Stromal cell of bone marrow (primary cell): ENCODE results near the gene CPVL.

Experiments used
- DNase-seq: peaks from one replicate; pipeline ENCODE4 v3.0.0-alpha.2; 2012; ENCODE audit warnings: low read depth

The CPVL gene

DNA sequence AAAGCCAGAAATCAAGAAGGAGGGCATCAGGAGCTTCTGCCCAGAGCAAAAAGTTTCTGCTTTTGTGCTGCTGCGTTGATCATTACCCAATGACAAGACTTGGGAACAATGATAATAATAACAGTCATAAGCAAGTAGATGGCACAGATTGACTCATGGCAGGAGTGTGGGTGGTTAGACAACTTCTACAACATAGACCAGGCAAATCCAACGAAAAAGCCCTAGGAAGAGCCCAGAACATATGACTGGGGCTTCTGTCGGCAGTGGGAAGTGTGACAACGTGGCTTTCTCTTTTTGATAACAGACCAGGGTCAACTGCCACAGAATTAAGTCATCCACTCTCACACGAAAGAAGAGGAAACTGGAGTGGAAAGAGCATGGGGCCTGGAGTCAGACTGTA lies 102.8 kb downstream of the CPVL start:
- DNase-seq: no peak

- DNase-seq: no peak
Measured at GRCh38 chr7:29042824-29043231, 103.5 kb downstream of the CPVL start.

- no peak for DNase-seq
Measured at GRCh38 chr7:29041991-29042390, 104.3 kb downstream of the CPVL start.

DNA sequence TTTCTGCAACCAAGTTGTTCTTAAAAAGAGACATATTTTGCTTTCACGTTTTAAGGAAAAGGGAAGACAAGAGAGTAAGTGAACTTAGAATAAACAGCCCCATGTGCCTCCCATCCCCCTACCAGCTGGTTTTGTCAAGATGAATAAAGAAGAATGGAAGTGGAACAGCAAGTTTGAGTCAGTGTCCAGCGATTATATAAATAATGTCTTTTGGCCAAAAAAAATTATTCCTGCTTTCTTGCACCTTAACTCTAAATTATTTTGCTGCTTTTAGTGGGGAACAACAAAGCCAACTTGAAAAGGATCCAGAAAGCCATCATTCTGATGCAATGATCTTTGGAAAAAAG lies 105.8 kb downstream of the CPVL start:
- DNase-seq: no peak

GRCh38 chr7:29039821-29040578 lies 106.3 kb downstream of the CPVL start:
- DNase-seq: peak; percentile 30

GRCh38 chr7:29038463-29038862 lies 107.9 kb downstream of the CPVL start:
- DNase-seq: no peak

DNA sequence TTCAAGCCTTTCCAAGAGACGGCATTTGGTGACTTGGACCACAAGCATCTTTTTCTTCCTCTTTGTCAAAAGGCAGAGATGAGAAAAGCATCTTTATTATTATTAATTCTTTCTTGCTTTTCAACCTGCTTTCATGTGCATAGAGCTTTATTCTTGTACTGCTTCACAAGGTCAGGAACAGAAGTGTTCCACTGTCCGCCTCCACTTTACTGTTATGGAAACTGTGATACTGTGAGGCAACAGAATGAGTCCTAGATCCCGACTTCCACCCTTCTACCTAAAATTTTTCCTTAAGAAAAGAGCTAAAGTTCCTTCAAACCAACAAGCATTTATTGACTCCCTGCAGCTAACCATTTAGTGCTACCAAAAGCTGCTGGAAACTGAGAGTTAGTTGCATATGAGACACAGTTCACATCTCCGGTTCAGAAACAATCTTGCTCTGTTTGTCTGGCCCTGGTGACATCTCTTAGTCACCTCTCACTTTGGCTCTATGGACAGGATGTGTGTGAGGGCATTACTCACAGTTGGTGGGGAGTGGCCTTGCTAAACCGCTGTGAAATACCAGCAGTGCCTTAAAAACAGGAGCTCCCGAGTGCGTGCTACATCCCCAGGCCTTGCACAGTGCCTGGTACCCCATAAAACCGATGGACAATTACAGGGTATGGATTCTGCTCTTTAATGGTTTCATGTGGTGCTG lies 111.1 kb downstream of the CPVL start:
- DNase-seq: peak; percentile 82

- DNase-seq: no peak
Measured at GRCh38 chr7:29033584-29033983, 112.8 kb downstream of the CPVL start.

- DNase-seq: no peak
Measured at GRCh38 chr7:29032146-29032545, 114.2 kb downstream of the CPVL start.

DNA sequence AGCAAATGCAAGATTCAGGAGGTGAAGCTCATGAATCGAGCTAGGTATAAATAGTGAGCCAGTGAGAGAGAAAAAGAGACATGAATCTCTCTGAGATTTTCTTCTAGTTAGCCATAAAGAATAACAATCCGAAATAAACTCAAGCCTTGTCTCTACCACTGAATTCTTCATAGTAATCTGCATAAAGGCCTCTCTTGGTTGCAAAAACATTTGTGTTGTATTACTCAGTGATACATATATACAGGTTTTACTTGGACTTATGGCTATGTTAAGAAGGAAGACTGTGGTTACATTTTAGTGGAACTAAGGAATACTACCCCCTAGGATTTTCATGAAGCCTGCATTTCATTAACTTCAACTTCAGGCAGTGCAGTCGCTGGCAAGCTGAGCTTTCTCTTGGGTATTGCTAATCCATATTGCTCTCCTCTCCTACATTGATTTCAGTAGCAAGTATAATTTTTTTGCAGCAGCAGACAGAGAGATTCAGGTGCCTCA lies 115.5 kb downstream of the CPVL start:
- DNase-seq: no peak

GRCh38 chr7:29022291-29022988 lies 123.9 kb downstream of the CPVL start:
- no peak for DNase-seq

DNA sequence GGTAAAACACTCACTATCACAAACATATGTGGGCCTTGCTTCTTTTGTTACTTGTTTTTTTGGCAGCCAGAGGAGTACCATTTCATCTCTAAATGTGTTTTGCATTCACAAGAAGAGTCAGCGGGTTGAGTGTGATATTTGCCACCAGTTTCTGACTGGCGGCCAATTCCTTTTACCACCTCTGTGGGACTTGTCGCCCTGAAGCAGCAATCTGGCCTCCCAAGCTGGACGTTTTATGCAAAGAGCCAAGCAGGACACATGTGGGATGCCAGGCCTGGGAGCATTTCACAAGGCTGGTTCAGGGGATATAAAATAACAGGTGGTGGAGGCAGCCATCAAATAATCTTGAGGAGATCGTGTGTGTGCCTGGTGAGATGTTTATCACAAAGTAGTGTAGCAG lies 126.4 kb downstream of the CPVL start:
- no peak for DNase-seq

DNA sequence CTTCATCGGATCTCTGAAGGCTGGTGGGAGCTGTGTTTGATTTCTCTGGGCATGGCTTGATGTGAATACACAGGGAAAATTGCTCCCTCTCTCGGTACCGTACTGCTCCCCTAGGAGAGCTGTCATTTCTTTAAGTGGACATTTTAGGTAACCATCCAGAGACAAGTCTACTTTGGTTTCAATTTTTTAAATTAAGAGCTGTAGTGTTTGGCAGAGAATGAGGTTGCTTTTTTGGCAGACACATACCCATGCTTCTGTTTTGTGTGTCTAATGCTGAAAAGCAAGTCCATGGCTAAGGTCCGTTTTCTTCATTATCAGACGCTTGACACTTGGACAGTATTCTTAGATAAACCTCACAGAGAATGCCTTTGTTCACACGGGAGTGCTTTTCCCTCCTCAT lies 127.0 kb downstream of the CPVL start:
- DNase-seq: no peak

DNA sequence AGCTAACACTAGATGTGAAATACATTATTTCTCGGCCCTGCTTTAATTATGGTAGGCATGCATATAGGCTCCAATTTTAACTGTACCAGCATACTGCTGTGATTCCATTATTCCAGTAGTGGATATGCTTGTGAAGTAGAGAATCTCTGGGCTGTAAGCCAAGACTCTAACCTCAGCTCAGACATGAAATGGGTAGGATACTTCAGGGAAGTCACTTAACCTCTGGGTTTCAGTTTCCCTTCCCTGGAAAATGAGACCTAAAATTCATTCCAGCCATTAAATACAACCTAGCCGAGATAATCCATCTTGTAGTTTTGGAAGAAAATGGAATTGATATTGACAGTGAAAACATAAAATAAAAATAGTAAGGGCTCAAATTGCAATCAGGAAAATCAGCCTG lies 128.6 kb downstream of the CPVL start:
- peak; percentile 24 for DNase-seq

DNA sequence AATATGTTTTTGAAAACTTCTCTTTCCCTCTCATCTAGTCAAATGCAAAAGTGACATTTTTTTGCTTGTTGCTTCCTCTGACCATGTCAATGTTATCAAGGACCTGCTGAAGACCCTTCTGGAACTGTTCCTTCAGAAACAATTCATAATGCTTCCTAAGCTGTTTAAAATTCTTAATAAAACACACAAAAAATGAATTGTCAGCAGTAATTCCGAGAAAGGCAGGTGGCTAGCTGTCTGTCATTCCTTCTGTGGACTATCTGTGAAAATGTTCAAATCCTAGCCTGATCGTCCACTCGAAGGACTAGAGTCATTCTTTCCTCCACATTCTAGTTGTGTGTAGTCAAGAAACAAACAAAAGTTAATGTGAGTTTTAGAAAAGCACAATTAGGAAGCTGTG lies 131.6 kb downstream of the CPVL start:
- no peak for DNase-seq

DNA sequence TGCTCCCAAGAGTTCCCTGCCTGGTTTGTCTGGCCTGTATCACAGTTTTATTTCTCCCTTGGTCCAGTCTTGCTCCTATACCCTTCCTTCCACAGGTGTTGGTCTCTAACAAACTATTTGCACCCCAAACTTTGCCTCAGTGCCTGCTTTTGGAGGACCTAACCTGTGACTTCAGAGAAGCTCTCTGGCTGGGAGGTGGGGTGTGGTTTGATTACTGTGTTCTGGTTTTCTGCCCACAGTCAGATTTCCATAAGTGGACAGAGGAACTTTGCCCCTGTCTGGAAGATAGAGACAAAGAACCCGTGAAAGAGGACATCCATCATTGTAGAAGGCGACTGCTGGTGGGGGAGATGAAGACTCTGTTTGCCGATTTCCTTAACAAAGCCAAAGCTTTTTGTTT lies 132.4 kb downstream of the CPVL start:
- no peak for DNase-seq

DNA sequence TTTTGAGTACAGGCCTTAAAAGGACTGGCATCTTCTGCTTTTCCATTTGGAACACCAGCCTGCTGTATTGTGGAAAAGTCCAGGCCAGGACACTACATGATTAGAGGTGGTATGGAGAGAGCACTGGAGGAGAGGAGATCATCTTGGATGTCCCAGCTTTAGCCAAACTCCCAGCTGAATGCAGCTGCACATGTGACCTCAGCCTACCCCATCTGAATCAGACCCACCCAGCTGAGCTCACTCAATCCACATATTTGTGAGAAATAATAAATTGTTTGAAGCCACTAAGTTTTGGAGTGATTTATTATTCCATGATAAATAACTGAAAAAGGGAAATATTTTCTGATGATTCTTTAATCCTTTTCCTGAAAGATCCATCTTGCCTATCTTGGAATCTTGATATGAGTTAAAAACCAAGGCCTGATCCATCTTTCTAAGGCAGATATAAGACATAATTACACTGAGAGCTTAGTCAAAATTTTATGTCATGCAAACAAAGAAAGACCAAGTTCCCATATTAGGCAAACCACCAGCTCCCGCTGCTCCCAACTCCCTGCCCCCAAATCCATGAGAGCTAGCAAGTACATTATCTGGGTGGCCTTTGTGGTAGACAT lies 133.1 kb downstream of the CPVL start:
- DNase-seq: no peak

DNA sequence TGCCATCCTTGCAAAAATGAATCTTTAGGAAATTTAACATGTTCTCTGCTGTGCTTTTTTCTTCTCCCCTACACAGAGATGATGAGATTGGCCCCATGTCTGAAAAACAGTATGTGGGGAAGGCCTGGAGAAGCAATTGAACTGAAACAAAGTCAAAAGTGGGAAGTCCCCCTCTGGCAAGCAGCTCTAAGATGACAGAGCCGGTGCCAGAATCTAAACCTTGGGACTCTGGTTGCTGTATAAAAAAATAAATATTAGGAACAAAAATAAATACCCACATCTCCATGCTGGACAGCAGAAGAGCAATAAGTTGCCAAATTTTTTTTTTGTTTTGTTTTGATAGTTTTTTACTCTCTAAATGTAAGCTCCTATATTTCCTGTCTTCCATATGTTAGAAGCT lies 136.4 kb downstream of the CPVL start:
- no peak for DNase-seq

- no peak for DNase-seq
Measured at GRCh38 chr7:29008590-29008989, 137.7 kb downstream of the CPVL start.

GRCh38 chr7:29007127-29007526 lies 139.2 kb downstream of the CPVL start:
- no peak for DNase-seq

DNA sequence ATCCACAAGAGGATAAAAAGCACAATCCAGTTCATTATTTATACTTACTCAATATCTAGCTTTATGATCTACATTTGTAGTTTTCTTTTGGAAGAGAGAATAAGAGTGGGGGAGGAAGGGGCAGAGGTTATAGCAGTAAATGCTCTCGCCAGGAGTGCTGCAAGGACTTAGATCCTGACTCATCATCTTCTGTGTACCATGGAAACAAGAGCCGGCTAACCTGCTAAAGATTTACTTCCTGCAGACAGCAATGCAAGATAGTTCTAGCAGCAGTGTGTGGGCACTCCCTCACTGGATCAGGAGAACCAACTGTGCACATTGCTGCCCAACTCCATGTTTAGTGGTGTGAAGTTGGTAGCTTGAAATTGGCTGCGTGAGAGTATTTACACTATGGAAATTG lies 140.5 kb downstream of the CPVL start:
- DNase-seq: no peak

DNA sequence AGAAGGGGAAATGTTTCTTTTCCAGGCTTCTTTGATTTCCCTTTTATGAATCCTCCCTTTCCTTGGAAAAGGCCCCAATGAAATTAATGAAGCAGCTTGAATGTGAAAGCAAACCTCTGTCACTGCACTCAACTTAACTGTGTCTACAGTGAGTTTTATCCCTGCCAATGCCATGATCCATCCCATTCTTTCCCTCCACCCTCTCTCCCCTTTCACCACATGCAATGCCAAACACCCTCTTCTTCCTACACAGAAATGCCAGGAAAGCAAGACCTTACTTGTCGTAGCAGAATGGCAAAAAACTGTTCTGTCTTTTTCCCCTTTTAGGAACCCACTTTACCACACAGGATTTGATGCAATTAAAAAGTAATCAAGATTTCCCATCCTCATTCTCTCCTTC lies 140.9 kb downstream of the CPVL start:
- no peak for DNase-seq

DNA sequence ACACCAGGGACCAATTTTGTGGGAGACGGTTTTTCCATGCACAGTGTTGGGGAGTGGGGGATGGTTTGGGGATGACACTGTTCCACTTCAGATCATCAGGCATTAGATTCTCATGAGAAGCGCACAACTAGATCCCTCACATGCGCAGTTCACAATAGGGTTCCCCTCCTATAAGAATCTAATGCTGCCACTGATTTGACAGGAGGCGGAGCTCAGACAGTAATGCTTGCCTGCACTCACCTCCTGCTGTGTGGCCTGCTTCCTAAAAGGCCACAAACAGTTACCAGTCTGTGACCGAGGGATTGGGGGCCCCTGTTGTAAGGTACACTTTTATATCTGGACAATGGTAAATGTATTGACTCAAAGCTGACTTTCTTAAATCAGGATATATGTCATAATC lies 142.6 kb downstream of the CPVL start:
- no peak for DNase-seq
